HT-29 (cell line): ENCODE results near the gene CLOCK. TPM values are rescaled to one million over a fixed set of nuclear protein-coding genes. Genes with fewer than 3 reads are reported as not detected.

Source experiments
- DNase-seq: peaks from one replicate; pipeline ENCODE4 v3.0.0-alpha.2; 2015; ENCODE audit warnings: low spot score
- total RNA-seq: library from RNA; depleted of rRNA; stranded (reverse); fragments of >200 nt; shearing (Covaris generic); gene quantifications from 2 replicates; pipeline ENCODE4 v1.2.3, GENCODE V29; 2014

The CLOCK gene
- total RNA-seq, 1 experiment from 2014 or later = 9.5 TPM

- DNase-seq = peak; percentile 61
These were observed 1.6 kb downstream of the CLOCK start for GRCh38 chr4:55545151-55545550.

GRCh38 chr4:55543858-55544257 is 2.9 kb downstream of the CLOCK start:
- DNase-seq = no peak

GRCh38 chr4:55540271-55540670 is 6.4 kb downstream of the CLOCK start:
- no peak for DNase-seq

GRCh38 chr4:55539658-55540057 is 7.1 kb downstream of the CLOCK start:
- DNase-seq = no peak

- DNase-seq = no peak
These were observed 8.2 kb downstream of the CLOCK start for GRCh38 chr4:55538531-55538930.

GRCh38 chr4:55534306-55534705 is 12.4 kb downstream of the CLOCK start:
- DNase-seq = no peak

GRCh38 chr4:55530691-55531090 is 16.0 kb downstream of the CLOCK start:
- DNase-seq = no peak

- DNase-seq = no peak
These were observed 16.5 kb downstream of the CLOCK start for GRCh38 chr4:55530167-55530566.

- DNase-seq = no peak
These were observed 18.2 kb downstream of the CLOCK start for GRCh38 chr4:55528491-55528890.

- DNase-seq = no peak
These were observed 21.7 kb downstream of the CLOCK start for GRCh38 chr4:55524844-55525571.

GRCh38 chr4:55518442-55518841 is 28.3 kb downstream of the CLOCK start:
- no peak for DNase-seq

- no peak for DNase-seq
These were observed 29.0 kb downstream of the CLOCK start for GRCh38 chr4:55517526-55518229.

- DNase-seq = no peak
These were observed 33.7 kb downstream of the CLOCK start for GRCh38 chr4:55512922-55513571.

- no peak for DNase-seq
These were observed 34.6 kb downstream of the CLOCK start for GRCh38 chr4:55512077-55512476.

GRCh38 chr4:55510685-55511084 is 36.0 kb downstream of the CLOCK start:
- no peak for DNase-seq

- DNase-seq = no peak
These were observed 37.4 kb downstream of the CLOCK start for GRCh38 chr4:55509266-55509665.

- no peak for DNase-seq
These were observed 39.1 kb downstream of the CLOCK start for GRCh38 chr4:55507612-55508011.

- no peak for DNase-seq
These were observed 43.5 kb downstream of the CLOCK start for GRCh38 chr4:55503169-55503568.

GRCh38 chr4:55500072-55500471 is 46.6 kb downstream of the CLOCK start:
- no peak for DNase-seq

- no peak for DNase-seq
These were observed 47.2 kb downstream of the CLOCK start for GRCh38 chr4:55499495-55499894.

- no peak for DNase-seq
These were observed 48.7 kb downstream of the CLOCK start for GRCh38 chr4:55498051-55498450.

GRCh38 chr4:55491486-55491885 is 55.2 kb downstream of the CLOCK start:
- no peak for DNase-seq

GRCh38 chr4:55488716-55489115 is 58.0 kb downstream of the CLOCK start:
- DNase-seq = no peak
